ENCODE measurements around the gene PRR33. TPM values are rescaled to one million over a fixed set of nuclear protein-coding genes. Genes with fewer than 3 reads are reported as not detected.

Gene PRR33
- polyA plus RNA-seq, 2 of the 4 experiments (the other 2 are of a cell fraction) = not detected

GRCh38 chr11:1870721-1871466, 20.8 kb downstream of the PRR33 start:
- FAIRE-seq = no peak
- H3K9me3 ChIP-seq = no peaks in the 10 kb centered on the region
- TF ChIP-seq RAD21 (conservative IDR thresholded peaks at IDR 0.05 in 1 of 2, IDR thresholded peaks at IDR 0.05 in 1 of 2) (no peak), KDM1A (IDR thresholded peaks at IDR 0.05; ENCODE audit: low read depth) (0 out of 2 replicates have a peak, but pooled peaks have one; percentile 20), ESRRA (IDR thresholded peaks at IDR 0.05; ENCODE audit: borderline replicate concordance, low read length) (no peak)
- TF ChIP-seq, protein P1, sequence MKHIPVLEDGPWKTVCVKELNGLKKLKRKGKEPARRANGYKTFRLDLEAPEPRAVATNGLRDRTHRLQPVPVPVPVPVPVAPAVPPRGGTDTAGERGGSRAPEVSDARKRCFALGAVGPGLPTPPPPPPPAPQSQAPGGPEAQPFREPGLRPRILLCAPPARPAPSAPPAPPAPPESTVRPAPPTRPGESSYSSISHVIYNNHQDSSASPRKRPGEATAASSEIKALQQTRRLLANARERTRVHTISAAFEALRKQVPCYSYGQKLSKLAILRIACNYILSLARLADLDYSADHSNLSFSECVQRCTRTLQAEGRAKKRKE (CRISPR knock-in tag; IDR thresholded peaks at IDR 0.05; ENCODE audit: low read depth) = no peak
- CTCF ChIA-PET = interaction anchor here (0.7 to 3.5 kb wide), 15 partner anchors 11 to 280 kb away, joined by 3 to 35 read pairs (median 5); partner anchors contain the start of genes LSP1 and SYT8
- 43% methylated on average over 41 of the region's 50 CpGs for WGBS (ENCODE audit: missing lambda C conversion rate)
- peak overlapping the region; percentile 28; the same call in 1 of the 3 replicates for H3K4me2 ChIP-seq
- POLR2A ChIA-PET = no interaction called here
- H3K27ac ChIP-seq = peak overlapping the region in 1 of 2 experiments; percentile 56; a peak in 3 of 6 replicates
- peak in 1 of 2 experiments; percentile 34; a peak in 3 of 6 replicates for ATAC-seq
- DNase-seq (ENCODE audit: low read depth in 1 of 2, low spot score in 1 of 2) = no peak
- H3K4me3 ChIP-seq = no peak overlapping the region
- peaks cover 25% of the 10 kb centered on the region for H3K4me1 ChIP-seq

- CTCF ChIA-PET = interaction anchor here (0.7 to 3.5 kb wide), 22 partner anchors 11 to 280 kb away, joined by 3 to 35 read pairs (median 4); partner anchors contain the start of genes LSP1, SYT8 and TNNI2
- no peak for FAIRE-seq
These were observed 21.4 kb downstream of the PRR33 start for GRCh38 chr11:1870326-1870696.

GRCh38 chr11:1869427-1870325, 22.0 kb downstream of the PRR33 start:
- peak; percentile 73 to 89 for ATAC-seq
- no peak for FAIRE-seq
- 11% methylated on average over 21 of the region's 34 CpGs for WGBS (ENCODE audit: missing lambda C conversion rate)

More at GRCh38 chr11:1870326-1870696, 21.4 kb downstream of the PRR33 start:
- peak in 1 of 2 experiments; percentile 6; a peak in 3 of 6 replicates for ATAC-seq
- no peak for DNase-seq (ENCODE audit: low read depth in 1 of 2, low spot score in 1 of 2)
- H3K27ac ChIP-seq = peak overlapping the region in 1 of 2 experiments; percentile 56; a peak in 1 of 6 replicates
- peaks cover 25% of the 10 kb centered on the region for H3K4me1 ChIP-seq
- no CpG with 5 or more reads among the region's 12 CpGs for WGBS (ENCODE audit: missing lambda C conversion rate)
- TF ChIP-seq KDM1A (IDR thresholded peaks at IDR 0.05; ENCODE audit: low read depth) (no peak), ZFP36 (IDR thresholded peaks at IDR 0.05; ENCODE audit: borderline replicate concordance, partially characterized antibody) (no peak), KDM5A (IDR thresholded peaks at IDR 0.05) (no peak), EHMT2 (IDR thresholded peaks at IDR 0.05; ENCODE audit: low read depth) (no peak), POLR2AphosphoS2 (conservative IDR thresholded peaks at IDR 0.05; ENCODE audit: low read length) (no peak), HES2 (IDR thresholded peaks at IDR 0.05) (no peak), MYC (IDR thresholded peaks at IDR 0.05; ENCODE audit: borderline replicate concordance, low read length) (no peak), RAD21 (conservative IDR thresholded peaks at IDR 0.05 in 1 of 2, IDR thresholded peaks at IDR 0.05 in 1 of 2) (no peak), MAX (IDR thresholded peaks at IDR 0.05) (no peak), ZNF302 (CRISPR knock-in tag; IDR thresholded peaks at IDR 0.05) (no peak), JUN (IDR thresholded peaks at IDR 0.05) (no peak), HDAC2 (IDR thresholded peaks at IDR 0.05) (no peak), HOXB5 (CRISPR knock-in tag; IDR thresholded peaks at IDR 0.05) (no peak), HOXB13 (CRISPR knock-in tag; IDR thresholded peaks at IDR 0.05; ENCODE audit: low read depth) (no peak), HOXA7 (CRISPR knock-in tag; IDR thresholded peaks at IDR 0.05) (no peak)
- TF ChIP-seq, protein P1 (CRISPR knock-in tag; IDR thresholded peaks at IDR 0.05; ENCODE audit: low read depth) = no peak
- H3K4me3 ChIP-seq = no peak overlapping the region
- peak overlapping the region; percentile 67 for H3K4me2 ChIP-seq
- POLR2A ChIA-PET = no interaction called here
- no peaks in the 10 kb centered on the region for H3K9me3 ChIP-seq

More at GRCh38 chr11:1869427-1870325, 22.0 kb downstream of the PRR33 start:
- Histone ChIP-seq H3K27ac (peak overlapping the region in 1 of 2 experiments; percentile 34; a peak in 2 of 6 replicates), H3K9me3 (no peaks in the 10 kb centered on the region), H3K4me3 (0 out of 3 replicates have a peak overlapping the region, but pooled peaks have one; percentile 8), H3K4me1 (peaks cover 29% of the 10 kb centered on the region), H3K4me2 (peak overlapping the region; percentile 67)
- ChIA-PET CTCF (interaction anchor here (0.7 to 3.5 kb wide), 31 partner anchors 9 to 287 kb away, joined by 3 to 35 read pairs (median 4); partner anchors contain the start of genes LSP1, SYT8 and TNNI2), POLR2A (no interaction called here)
- DNase-seq (ENCODE audit: low read depth in 1 of 2, low spot score in 1 of 2) = peak; percentile 59 to 79
- TF ChIP-seq, protein P2, sequence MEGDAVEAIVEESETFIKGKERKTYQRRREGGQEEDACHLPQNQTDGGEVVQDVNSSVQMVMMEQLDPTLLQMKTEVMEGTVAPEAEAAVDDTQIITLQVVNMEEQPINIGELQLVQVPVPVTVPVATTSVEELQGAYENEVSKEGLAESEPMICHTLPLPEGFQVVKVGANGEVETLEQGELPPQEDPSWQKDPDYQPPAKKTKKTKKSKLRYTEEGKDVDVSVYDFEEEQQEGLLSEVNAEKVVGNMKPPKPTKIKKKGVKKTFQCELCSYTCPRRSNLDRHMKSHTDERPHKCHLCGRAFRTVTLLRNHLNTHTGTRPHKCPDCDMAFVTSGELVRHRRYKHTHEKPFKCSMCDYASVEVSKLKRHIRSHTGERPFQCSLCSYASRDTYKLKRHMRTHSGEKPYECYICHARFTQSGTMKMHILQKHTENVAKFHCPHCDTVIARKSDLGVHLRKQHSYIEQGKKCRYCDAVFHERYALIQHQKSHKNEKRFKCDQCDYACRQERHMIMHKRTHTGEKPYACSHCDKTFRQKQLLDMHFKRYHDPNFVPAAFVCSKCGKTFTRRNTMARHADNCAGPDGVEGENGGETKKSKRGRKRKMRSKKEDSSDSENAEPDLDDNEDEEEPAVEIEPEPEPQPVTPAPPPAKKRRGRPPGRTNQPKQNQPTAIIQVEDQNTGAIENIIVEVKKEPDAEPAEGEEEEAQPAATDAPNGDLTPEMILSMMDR (IDR thresholded peaks at IDR 0.05) = peak; percentile 51
- peak in 1 of 2 experiments; percentile 15; a peak in 1 of 5 replicates for TF ChIP-seq RAD21 (conservative IDR thresholded peaks at IDR 0.05 in 1 of 2, IDR thresholded peaks at IDR 0.05 in 1 of 2)
- no peak for TF ChIP-seq ZNF302 (CRISPR knock-in tag; IDR thresholded peaks at IDR 0.05)

All from A549 (cell line).